ENCODE measurements around the gene ZNF846.
"Not testable (repeated sequence)": the region's sequence is repeated elsewhere in the genome, so short reads cannot be mapped to it uniquely, and the experiment has no call there.

ZNF846 gene

DNA sequence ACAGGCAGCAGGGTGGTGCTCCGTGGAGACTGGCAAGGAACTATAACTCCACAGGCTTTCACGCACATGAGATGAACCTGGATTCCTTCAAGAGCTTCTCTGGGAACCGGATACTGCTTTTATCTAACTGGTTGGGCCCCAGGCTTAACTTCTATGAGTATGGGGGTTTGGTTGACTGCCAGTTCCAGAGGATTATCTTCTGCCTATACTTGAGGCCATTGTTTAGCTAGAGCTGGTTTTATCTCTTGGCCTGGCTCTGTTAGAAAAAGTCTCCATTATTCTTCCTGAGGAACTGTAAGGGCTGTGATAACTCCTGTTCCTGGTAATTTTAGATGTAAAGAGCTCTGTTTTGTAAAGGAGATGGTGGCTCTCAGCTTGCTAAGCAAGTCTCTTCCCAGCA is 40.9 kb downstream of the ZNF846 start:
- no peak for TF ChIP-seq EZH2phosphoT487 (IDR thresholded peaks at IDR 0.05; ENCODE audit: borderline replicate concordance)
- TF ChIP-seq, protein P1, sequence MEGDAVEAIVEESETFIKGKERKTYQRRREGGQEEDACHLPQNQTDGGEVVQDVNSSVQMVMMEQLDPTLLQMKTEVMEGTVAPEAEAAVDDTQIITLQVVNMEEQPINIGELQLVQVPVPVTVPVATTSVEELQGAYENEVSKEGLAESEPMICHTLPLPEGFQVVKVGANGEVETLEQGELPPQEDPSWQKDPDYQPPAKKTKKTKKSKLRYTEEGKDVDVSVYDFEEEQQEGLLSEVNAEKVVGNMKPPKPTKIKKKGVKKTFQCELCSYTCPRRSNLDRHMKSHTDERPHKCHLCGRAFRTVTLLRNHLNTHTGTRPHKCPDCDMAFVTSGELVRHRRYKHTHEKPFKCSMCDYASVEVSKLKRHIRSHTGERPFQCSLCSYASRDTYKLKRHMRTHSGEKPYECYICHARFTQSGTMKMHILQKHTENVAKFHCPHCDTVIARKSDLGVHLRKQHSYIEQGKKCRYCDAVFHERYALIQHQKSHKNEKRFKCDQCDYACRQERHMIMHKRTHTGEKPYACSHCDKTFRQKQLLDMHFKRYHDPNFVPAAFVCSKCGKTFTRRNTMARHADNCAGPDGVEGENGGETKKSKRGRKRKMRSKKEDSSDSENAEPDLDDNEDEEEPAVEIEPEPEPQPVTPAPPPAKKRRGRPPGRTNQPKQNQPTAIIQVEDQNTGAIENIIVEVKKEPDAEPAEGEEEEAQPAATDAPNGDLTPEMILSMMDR (conservative IDR thresholded peaks at IDR 0.05; ENCODE audit: low read length): no peak
- no peaks in the 10 kb centered on the region for H3K36me3 ChIP-seq (ENCODE audit: insufficient read depth, low read length)
- H3K79me2 ChIP-seq (ENCODE audit: insufficient read depth, low read length): no peaks in the 10 kb centered on the region
- no peaks in the 10 kb centered on the region for H3K9me3 ChIP-seq (ENCODE audit: insufficient read depth, low read depth, low read length)
- H3K4me2 ChIP-seq (ENCODE audit: low read depth, low read length, poor library complexity, severe bottlenecking): no peak overlapping the region
- H4K20me1 ChIP-seq (ENCODE audit: insufficient read depth, low read length, poor library complexity, severe bottlenecking): no peaks in the 10 kb centered on the region
- no peak overlapping the region for H2AFZ ChIP-seq (ENCODE audit: low read length)
- no peak overlapping the region for H3K4me3 ChIP-seq (ENCODE audit: low read length, poor library complexity, severe bottlenecking)
- no peaks in the 10 kb centered on the region for H3K27me3 ChIP-seq (ENCODE audit: insufficient read depth, low read length, poor library complexity, severe bottlenecking)
- H3F3A ChIP-seq (ENCODE audit: low read depth): no peaks in the 10 kb centered on the region
- H3K9me2 ChIP-seq (replicated peaks; ENCODE audit: low read depth, low read length): no peaks in the 10 kb centered on the region
- H3K9ac ChIP-seq (ENCODE audit: low read depth, low read length, poor library complexity, severe bottlenecking): no peak overlapping the region
- no peaks in the 10 kb centered on the region for H3K4me1 ChIP-seq (ENCODE audit: insufficient read depth, low read length, poor library complexity, severe bottlenecking)

- not testable (repeated sequence) for H3K9me2 ChIP-seq (replicated peaks; ENCODE audit: low read depth, low read length); H4K20me1 ChIP-seq (ENCODE audit: insufficient read depth, low read length, poor library complexity, severe bottlenecking); H3K9me3 ChIP-seq (ENCODE audit: insufficient read depth, low read depth, low read length); H3K79me2 ChIP-seq (ENCODE audit: insufficient read depth, low read length); H3F3A ChIP-seq (ENCODE audit: low read depth); H3K4me2 ChIP-seq (ENCODE audit: low read depth, low read length, poor library complexity, severe bottlenecking); H2AFZ ChIP-seq (ENCODE audit: low read length); H3K27me3 ChIP-seq (ENCODE audit: insufficient read depth, low read length, poor library complexity, severe bottlenecking); H3K9ac ChIP-seq (ENCODE audit: low read depth, low read length, poor library complexity, severe bottlenecking); H3K36me3 ChIP-seq (ENCODE audit: insufficient read depth, low read length); H3K4me3 ChIP-seq (ENCODE audit: low read length, poor library complexity, severe bottlenecking)
- peaks cover 11% of the 10 kb centered on the region for H3K4me1 ChIP-seq (ENCODE audit: insufficient read depth, low read length, poor library complexity, severe bottlenecking)
Observed at GRCh38 chr19:9725508-9726201, 42.9 kb downstream of the ZNF846 start.

GRCh38 chr19:9724157-9724556 is 44.4 kb downstream of the ZNF846 start:
- Histone ChIP-seq H3K36me3 (ENCODE audit: insufficient read depth, low read length) (no peaks in the 10 kb centered on the region), H2AFZ (ENCODE audit: low read length) (no peak overlapping the region), H4K20me1 (ENCODE audit: insufficient read depth, low read length, poor library complexity, severe bottlenecking) (no peaks in the 10 kb centered on the region), H3K4me3 (ENCODE audit: low read length, poor library complexity, severe bottlenecking) (no peak overlapping the region), H3K4me2 (ENCODE audit: low read depth, low read length, poor library complexity, severe bottlenecking) (no peak overlapping the region), H3K79me2 (ENCODE audit: insufficient read depth, low read length) (no peaks in the 10 kb centered on the region), H3K27me3 (ENCODE audit: insufficient read depth, low read length, poor library complexity, severe bottlenecking) (no peaks in the 10 kb centered on the region), H3K9me3 (ENCODE audit: insufficient read depth, low read depth, low read length) (no peaks in the 10 kb centered on the region), H3K9ac (ENCODE audit: low read depth, low read length, poor library complexity, severe bottlenecking) (no peak overlapping the region), H3K9me2 (replicated peaks; ENCODE audit: low read depth, low read length) (no peaks in the 10 kb centered on the region), H3F3A (ENCODE audit: low read depth) (no peaks in the 10 kb centered on the region), H3K4me1 (ENCODE audit: insufficient read depth, low read length, poor library complexity, severe bottlenecking) (peaks cover 11% of the 10 kb centered on the region)
- TF ChIP-seq, protein P1 (conservative IDR thresholded peaks at IDR 0.05; ENCODE audit: low read length): no peak
- no peak for TF ChIP-seq EZH2phosphoT487 (IDR thresholded peaks at IDR 0.05; ENCODE audit: borderline replicate concordance)

- TF ChIP-seq EZH2phosphoT487 (IDR thresholded peaks at IDR 0.05; ENCODE audit: borderline replicate concordance): no peak
- TF ChIP-seq, protein P1 (conservative IDR thresholded peaks at IDR 0.05; ENCODE audit: low read length): no peak
- Histone ChIP-seq H3K4me2 (ENCODE audit: low read depth, low read length, poor library complexity, severe bottlenecking) (peak overlapping the region; percentile 63), H3K4me3 (ENCODE audit: low read length, poor library complexity, severe bottlenecking) (peak overlapping the region; percentile 36), H4K20me1 (ENCODE audit: insufficient read depth, low read length, poor library complexity, severe bottlenecking) (no peaks in the 10 kb centered on the region), H3K36me3 (ENCODE audit: insufficient read depth, low read length) (no peaks in the 10 kb centered on the region), H3K27me3 (ENCODE audit: insufficient read depth, low read length, poor library complexity, severe bottlenecking) (no peaks in the 10 kb centered on the region), H3K4me1 (ENCODE audit: insufficient read depth, low read length, poor library complexity, severe bottlenecking) (peaks cover 11% of the 10 kb centered on the region), H3K9ac (ENCODE audit: low read depth, low read length, poor library complexity, severe bottlenecking) (peak overlapping the region; percentile 49), H3K79me2 (ENCODE audit: insufficient read depth, low read length) (no peaks in the 10 kb centered on the region), H2AFZ (ENCODE audit: low read length) (peak overlapping the region; percentile 89), H3K9me3 (ENCODE audit: insufficient read depth, low read depth, low read length) (no peaks in the 10 kb centered on the region), H3F3A (ENCODE audit: low read depth) (no peaks in the 10 kb centered on the region), H3K9me2 (replicated peaks; ENCODE audit: low read depth, low read length) (no peaks in the 10 kb centered on the region)
Observed at GRCh38 chr19:9721861-9722260, 46.7 kb downstream of the ZNF846 start.

All from Loucy (cell line).